GM23338 (cell line): ENCODE data around the gene CDK5R1. TPM values are rescaled to one million over a fixed set of nuclear protein-coding genes. Genes with fewer than 3 reads are reported as not detected.

Source experiments
- ATAC-seq: fragments of 200-7000 bp; cut with Tn5 transposase; 3 replicates; pipeline ENCODE4 v1.9.1; 2020
- DNase-seq: peaks from one replicate; pipeline ENCODE4 v3.0.0-alpha.2; 2015; ENCODE audit warnings: low spot score
- H2AFZ ChIP-seq: fragments of 200-600 bp; sonication (generic); 2 replicates; pipeline ENCODE4 v1.8.0; 2016; ENCODE audit warnings: antibody characterized with exemption, mild to moderate bottlenecking, moderate library complexity
- H3F3A ChIP-seq: fragments of 200-600 bp; sonication (generic); replicated peaks from 2 replicates; pipeline ENCODE4 v1.8.0; 2017; ENCODE audit warnings: antibody characterized with exemption, mixed run types, low read depth
- H3K27ac ChIP-seq: fragments of 200-600 bp; sonication (generic); 2 replicates; pipeline ENCODE4 v1.6.1; 2016; ENCODE audit warnings: low read depth
- H3K27me3 ChIP-seq: fragments of 200-600 bp; sonication (generic); 2 replicates; pipeline ENCODE4 v1.8.0; 2016; ENCODE audit warnings: mild to moderate bottlenecking, mixed run types, moderate library complexity; ENCODE audit not compliant: insufficient read depth
- H3K36me3 ChIP-seq: fragments of 200-600 bp; sonication (generic); 2 replicates; pipeline ENCODE4 v1.8.0; 2016; ENCODE audit warnings: mild to moderate bottlenecking; ENCODE audit not compliant: insufficient read depth
- H3K4me1 ChIP-seq: fragments of 200-600 bp; sonication (generic); 2 replicates; pipeline ENCODE4 v1.8.0; 2016; ENCODE audit warnings: mild to moderate bottlenecking, moderate library complexity; ENCODE audit not compliant: insufficient read depth
- H3K4me2 ChIP-seq: fragments of 200-600 bp; sonication (generic); 2 replicates; pipeline ENCODE4 v1.7.1; 2017; ENCODE audit warnings: mixed run types
- H3K4me3 ChIP-seq: fragments of 200-600 bp; sonication (generic); 2 replicates; pipeline ENCODE4 v1.6.1; 2016; ENCODE audit warnings: mixed run types
- H3K79me2 ChIP-seq: fragments of 200-600 bp; sonication (generic); replicated peaks from 2 replicates; pipeline ENCODE4 v1.8.0; 2017; ENCODE audit warnings: mild to moderate bottlenecking; ENCODE audit not compliant: insufficient read depth
- H3K9me2 ChIP-seq: fragments of 200-600 bp; sonication (generic); 2 replicates; pipeline ENCODE4 v1.8.0; 2017; ENCODE audit not compliant: insufficient read depth
- H4K20me1 ChIP-seq: fragments of 200-600 bp; sonication (generic); replicated peaks from 2 replicates; pipeline ENCODE4 v1.8.0; 2017; ENCODE audit warnings: mild to moderate bottlenecking; ENCODE audit not compliant: insufficient read depth
- H3K27ac Mint-ChIP-seq: 2 replicates; pipeline ENCODE4 v1.8.0; 2020; ENCODE audit warnings: inconsistent platforms, mild to moderate bottlenecking, moderate library complexity, mixed read lengths
- H3K27me3 Mint-ChIP-seq: 3 replicates; pipeline ENCODE4 v1.8.0; 2022; ENCODE audit warnings: low read depth, mild to moderate bottlenecking, moderate library complexity, mixed read lengths, inconsistent platforms; ENCODE audit not compliant: insufficient read depth, poor library complexity
- H3K36me3 Mint-ChIP-seq: 3 replicates; pipeline ENCODE4 v1.8.0; 2021; ENCODE audit warnings: low read depth, mild to moderate bottlenecking, inconsistent platforms, moderate library complexity, mixed read lengths
- H3K4me1 Mint-ChIP-seq: 3 replicates; pipeline ENCODE4 v1.8.0; 2020; ENCODE audit warnings: mild to moderate bottlenecking, inconsistent platforms, mixed read lengths
- H3K4me3 Mint-ChIP-seq: 3 replicates; pipeline ENCODE4 v1.8.0; 2021; ENCODE audit warnings: moderate library complexity, mild to moderate bottlenecking, inconsistent platforms, mixed read lengths
- H3K9me3 Mint-ChIP-seq: 3 replicates; pipeline ENCODE4 v1.8.0; 2020; ENCODE audit warnings: moderate library complexity, mild to moderate bottlenecking, inconsistent platforms, mixed read lengths
- CREB1 ChIP-seq: fragments of 250-450 bp; sonication (Bioruptor Pico); IDR thresholded peaks from 2 replicates; pipeline ENCODE4 v1.5.0; 2020; ENCODE audit warnings: low read depth, mild to moderate bottlenecking, moderate library complexity
- CTCF ChIP-seq, 2 experiments: fragments of 200-600 bp in 1 of 2; sonication (generic) in 1 of 2; conservative IDR thresholded peaks; 2 replicates each; pipeline versions ENCODE4 v1.5.1 to v1.6.1; 2016 to 2017; ENCODE audit warnings: antibody characterized with exemption in 2 of 2, low read depth in 2 of 2, mild to moderate bottlenecking in 2 of 2, moderate library complexity in 1 of 2
- ETS1 ChIP-seq: IDR thresholded peaks from 2 replicates; pipeline ENCODE4 v1.6.1; 2016; ENCODE audit warnings: antibody characterized with exemption
- EZH2 ChIP-seq: fragments of 200-600 bp; sonication (generic); IDR thresholded peaks from one replicate; pipeline ENCODE4 v1.8.0; 2017; ENCODE audit warnings: antibody characterized with exemption, mild to moderate bottlenecking, low read depth; ENCODE audit not compliant: unreplicated experiment
- EZH2phosphoT487 ChIP-seq: fragments of 200-600 bp; sonication (generic); IDR thresholded peaks from one replicate; pipeline ENCODE4 v1.8.1; 2018; ENCODE audit warnings: antibody characterized with exemption; ENCODE audit not compliant: unreplicated experiment
- NANOG ChIP-seq: IDR thresholded peaks from 2 replicates; pipeline ENCODE4 v1.6.1; 2016; ENCODE audit warnings: antibody characterized with exemption, borderline replicate concordance
- POLR2AphosphoS5 ChIP-seq: IDR thresholded peaks from 2 replicates; pipeline ENCODE4 v1.6.1; 2016; ENCODE audit warnings: antibody characterized with exemption, low read depth
- REST ChIP-seq: IDR thresholded peaks from one replicate; pipeline ENCODE4 v1.6.1; 2018; ENCODE audit warnings: antibody characterized with exemption; ENCODE audit not compliant: unreplicated experiment
- STAT1 ChIP-seq: IDR thresholded peaks from one replicate; pipeline ENCODE4 v1.6.1; 2016; ENCODE audit warnings: antibody characterized with exemption; ENCODE audit not compliant: unreplicated experiment
- ZNF114 ChIP-seq: fragments of 250-450 bp; sonication (Bioruptor Pico); IDR thresholded peaks from 2 replicates; pipeline ENCODE4 v1.5.0; 2020; ENCODE audit warnings: mild to moderate bottlenecking, moderate library complexity
- ZNF331 ChIP-seq: fragments of 250-450 bp; sonication (Bioruptor Pico); IDR thresholded peaks from 2 replicates; pipeline ENCODE4 v1.5.0; 2020; ENCODE audit warnings: low read depth, mild to moderate bottlenecking, moderate library complexity
- ZNF462 ChIP-seq: fragments of 250-450 bp; sonication (Bioruptor Pico); IDR thresholded peaks from 2 replicates; pipeline ENCODE4 v1.5.0; 2020; ENCODE audit warnings: mild to moderate bottlenecking, moderate library complexity
- polyA plus RNA-seq: library from polyadenylated mRNA; unstranded; fragments of >200 nt; fragmentation: Nextera tagmentation; extraction: Ambion mirVana; gene quantifications from 2 replicates; pipeline ENCODE4 v1.2.1, GENCODE V29; 2016
- total RNA-seq: library from RNA; depleted of rRNA; stranded (reverse); fragments of >200 nt; shearing (Covaris generic); gene quantifications from 2 replicates; pipeline ENCODE4 v1.2.3, GENCODE V29; 2014

Gene CDK5R1
- total and polyA plus RNA-seq, 2 experiments from 2014 or later: 4.0 to 11.6 TPM

- TF ChIP-seq CTCF (conservative IDR thresholded peaks at IDR 0.05; ENCODE audit: low read depth in 2 of 2) (no peak), ZNF331 (CRISPR knock-in tag) (no peak), ZNF114 (no peak)
Measured at GRCh38 chr17:32446949-32447348, 39.8 kb upstream of the CDK5R1 start (continued).

- H3K27ac Mint-ChIP-seq: no peak overlapping the region
- peaks cover 16% of the 10 kb centered on the region for H3K4me1 Mint-ChIP-seq
- ATAC-seq: no peak
- Histone ChIP-seq H3F3A (no peaks in the 10 kb centered on the region; the same call in 1 of the 2 replicates), H3K27me3 (no peaks in the 10 kb centered on the region), H3K9me2 (no peaks in the 10 kb centered on the region), H3K27ac (no peak overlapping the region), H3K4me1 (peaks cover 12% of the 10 kb centered on the region), H4K20me1 (peaks cover 66% of the 10 kb centered on the region), H2AFZ (no peak overlapping the region), H3K4me2 (no peak overlapping the region), H3K4me3 (no peak overlapping the region), H3K79me2 (peaks cover 100% of the 10 kb centered on the region), H3K36me3 (peaks cover 72% of the 10 kb centered on the region)
- H3K27me3 Mint-ChIP-seq: no peaks in the 10 kb centered on the region
- DNase-seq: no peak
- no peak overlapping the region for H3K4me3 Mint-ChIP-seq
- peaks cover 92% of the 10 kb centered on the region for H3K36me3 Mint-ChIP-seq
- H3K9me3 Mint-ChIP-seq: no peaks in the 10 kb centered on the region
- TF ChIP-seq STAT1: no peak
- no peak for TF ChIP-seq CREB1 (CRISPR knock-in tag)
- TF ChIP-seq ZNF462 (CRISPR knock-in tag): no peak
- no peak for TF ChIP-seq REST
- TF ChIP-seq ZNF114: no peak
- no peak for TF ChIP-seq POLR2AphosphoS5
- TF ChIP-seq EZH2: no peak
- no peak for TF ChIP-seq NANOG
- TF ChIP-seq ETS1: no peak
- no peak for TF ChIP-seq EZH2phosphoT487
Measured at GRCh38 chr17:32449963-32450362, 36.8 kb upstream of the CDK5R1 start.
